SK-N-SH (cell line): ENCODE measurements around the gene ACOXL.

ENCODE experiments used
- CTCF ChIP-seq: fragments of 200-600 bp; sonication (generic); IDR thresholded peaks from 2 replicates; pipeline ENCODE4 v1.6.1; 2017; ENCODE audit warnings: antibody characterized with exemption, mild to moderate bottlenecking, moderate library complexity
- EP300 ChIP-seq, 2 experiments: IDR thresholded peaks; 2 replicates each; pipeline versions ENCODE4 v1.4.0 to v1.6.1; 2012; ENCODE audit warnings: borderline replicate concordance in 1 of 2, low read depth in 1 of 2, low read length in 1 of 2
- FOSL2 ChIP-seq: IDR thresholded peaks from 2 replicates; pipeline ENCODE4 v1.4.0; 2012; ENCODE audit warnings: low read depth, mild to moderate bottlenecking, moderate library complexity, borderline replicate concordance
- NFIC ChIP-seq: IDR thresholded peaks from 2 replicates; pipeline ENCODE4 v1.4.0; 2012; ENCODE audit warnings: borderline replicate concordance
- RAD21 ChIP-seq: IDR thresholded peaks from 2 replicates; pipeline ENCODE4 v1.6.1; 2012; ENCODE audit warnings: mild to moderate bottlenecking, low read length
- SMC3 ChIP-seq: IDR thresholded peaks from 2 replicates; pipeline ENCODE4 v1.6.1; 2012; ENCODE audit warnings: low read depth, low read length, improper control_type of control experiment
- TAF1 ChIP-seq: IDR thresholded peaks from 2 replicates; pipeline ENCODE4 v1.6.1; 2012; ENCODE audit warnings: low read depth, mild to moderate bottlenecking, low read length, moderate library complexity, borderline replicate concordance
- ZBTB33 ChIP-seq: IDR thresholded peaks from 2 replicates; pipeline ENCODE4 v1.4.0; 2012; ENCODE audit warnings: low read depth, borderline replicate concordance

- TF ChIP-seq SMC3 (no peak), EP300 (IDR thresholded peaks at IDR 0.05; ENCODE audit: borderline replicate concordance in 1 of 2, low read depth in 1 of 2, low read length in 1 of 2) (no peak), CTCF (no peak), RAD21 (no peak), TAF1 (no peak), NFIC (no peak), ZBTB33 (no peak), FOSL2 (no peak)
Measured at GRCh38 chr2:111042772-111043771, 310.7 kb downstream of the ACOXL start.
